Upper lobe of left lung (tissue), 6 donors: ENCODE measurements around the gene IDUA. TPM values are rescaled to one million over a fixed set of nuclear protein-coding genes. Genes with fewer than 3 reads are reported as not detected.

ENCODE experiments used
- ATAC-seq, 2 donors: fragments of 200-7000 bp; cut with Tn5 transposase; one replicate each; pipeline ENCODE4 v1.9.1; 2022; ENCODE audit warnings: mild to moderate bottlenecking in 2 of 2, moderate library complexity in 2 of 2; ENCODE audit not compliant: low FRiP score in 2 of 2
- DNase-seq, 2 donors: peaks; one replicate each; pipeline ENCODE4 v3.0.0-alpha.2; 2019 to 2020
- H3K27ac ChIP-seq, 4 donors: fragments of 200-600 bp; sonication (generic); one replicate each; pipeline ENCODE4 v1.5.1; 2016 to 2019
- H3K27me3 ChIP-seq, 4 donors: fragments of 200-600 bp; sonication (generic); one replicate each; pipeline ENCODE4 v1.5.1; 2017 to 2019
- H3K36me3 ChIP-seq, 4 donors: fragments of 200-600 bp; sonication (generic); one replicate each; pipeline ENCODE4 v1.5.1; 2016 to 2019
- H3K4me1 ChIP-seq, 4 donors: fragments of 200-600 bp; sonication (generic); one replicate each; pipeline ENCODE4 v1.5.1; 2018 to 2019
- H3K4me3 ChIP-seq, 4 donors: fragments of 200-600 bp; sonication (generic); one replicate each; pipeline ENCODE4 v1.5.1; 2017 to 2019; ENCODE audit warnings: mild to moderate bottlenecking in 2 of 4, moderate library complexity in 1 of 4
- H3K9me3 ChIP-seq, 4 donors: fragments of 200-600 bp; sonication (generic); one replicate each; pipeline ENCODE4 v1.5.1; 2018 to 2019
- CTCF ChIP-seq, 6 experiments: fragments of 450-650 bp in 4 of 6; fragments of 200-600 bp in 2 of 6; sonication (generic) in 2 of 6; IDR thresholded peaks; one replicate each; pipeline ENCODE4 v1.5.1; 2016 to 2019; ENCODE audit warnings: antibody characterized with exemption in 6 of 6
- EP300 ChIP-seq, 4 donors: sonication (generic); formaldehyde crosslinking; IDR thresholded peaks; one replicate each; pipeline ENCODE4 v1.5.1; 2017; ENCODE audit warnings: antibody characterized with exemption in 4 of 4, control low read depth in 2 of 4
- POLR2A ChIP-seq, 4 donors: fragments of 450-650 bp; IDR thresholded peaks; one replicate each; pipeline ENCODE4 v1.5.1; 2016 to 2017; ENCODE audit warnings: antibody characterized with exemption in 4 of 4, mild to moderate bottlenecking in 2 of 4
- POLR2AphosphoS5 ChIP-seq, 2 donors: sonication (generic); formaldehyde crosslinking; IDR thresholded peaks; one replicate each; pipeline ENCODE4 v1.5.1; 2017; ENCODE audit warnings: antibody characterized with exemption in 2 of 2
- WGBS, 2 donors: methylation state at CpG; one replicate each; pipeline ENCODE4 v1.1.5; 2017 to 2018; 5-methylcytosine and 5-hydroxymethylcytosine counted together
- total RNA-seq, 6 donors: library from RNA; depleted of rRNA in 4 of 6; stranded (reverse); fragments of >200 nt in 4 of 6; gene quantifications; one replicate each; pipeline versions ENCODE4 v1.1.0 to v1.2.1, GENCODE V29; 2016 to 2021
- donor health status: DM: no; HTN: no; CAD: no; lungs with moderate emphysema.
- donor health status: DM: no; HTN: yes; CAD: no; lungs with severe emphysema.

IDUA gene
- total RNA-seq, 6 donors from 2014 or later, result 13.5 to 152 (median 55.9) TPM

DNA sequence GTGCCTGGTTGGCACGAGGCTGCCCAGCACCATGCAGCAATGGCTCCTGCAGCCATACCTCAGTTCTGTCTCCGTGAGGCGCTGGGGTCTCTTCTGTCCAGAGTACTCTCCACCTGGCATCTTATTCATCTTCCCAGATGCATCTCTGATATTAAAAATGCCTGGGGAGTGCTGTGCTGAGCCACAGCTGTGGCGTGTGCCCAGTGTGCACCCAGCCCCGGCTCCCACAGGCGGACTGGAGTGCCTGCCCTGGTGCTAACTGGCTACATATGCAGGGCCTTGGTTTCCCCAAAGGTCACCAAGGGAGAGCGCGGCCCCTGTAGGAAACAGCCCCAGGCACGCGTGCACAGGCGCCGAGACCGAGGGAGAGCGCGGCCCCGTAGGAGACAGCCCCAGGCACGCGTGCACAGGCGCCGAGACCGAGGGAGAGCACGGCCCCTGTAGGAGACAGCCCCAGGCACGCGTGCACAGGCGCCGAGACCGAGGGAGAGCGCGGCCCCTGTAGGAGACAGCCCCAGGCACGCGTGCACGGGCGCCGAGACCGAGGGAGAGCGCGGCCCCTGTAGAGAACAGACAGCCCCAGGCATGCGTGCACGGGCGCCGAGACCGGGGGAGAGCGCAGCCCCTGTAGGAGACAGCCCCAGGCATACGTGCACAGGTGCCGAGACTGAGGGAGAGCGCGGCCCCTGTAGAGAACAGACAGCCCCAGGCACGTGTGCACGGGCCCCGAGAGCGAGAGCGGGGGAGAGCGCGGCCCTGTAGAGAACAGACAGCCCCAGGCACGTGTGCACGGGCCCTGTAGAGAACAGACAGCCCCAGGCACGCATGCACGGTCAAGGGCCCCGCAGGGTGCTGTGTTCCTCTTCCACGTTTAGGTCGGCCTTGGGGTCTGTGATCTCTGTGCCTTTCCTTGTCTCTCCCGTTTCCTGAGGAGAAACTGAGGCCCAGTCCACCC is 40.0 kb upstream of the IDUA start:
- H3K4me1 ChIP-seq, result peaks cover 0 to 8% (median 5%) of the 10 kb centered on the region in 4 donors
- no peaks in the 10 kb centered on the region for H3K9me3 ChIP-seq
- no peaks in the 10 kb centered on the region for H3K27me3 ChIP-seq
- no peak overlapping the region for H3K4me3 ChIP-seq
- WGBS, 2 donors, result 65 to 69% methylated on average over 43 to 62 of the region's 62 CpGs
- DNase-seq, result peak in 1 of 2 donors; percentile 61
- TF ChIP-seq POLR2A (IDR thresholded peaks at IDR 0.05), result no peak
- no peak for TF ChIP-seq POLR2AphosphoS5 (IDR thresholded peaks at IDR 0.05)
- TF ChIP-seq CTCF (IDR thresholded peaks at IDR 0.05), result no peak
- no peak for TF ChIP-seq EP300 (IDR thresholded peaks at IDR 0.05)
- H3K27ac ChIP-seq, result no peak overlapping the region
- ATAC-seq, result no peak
- H3K36me3 ChIP-seq, result peaks cover 0 to 8% (median 4%) of the 10 kb centered on the region in 4 donors

GRCh38 chr4:947491-947971 is 39.3 kb upstream of the IDUA start:
- Histone ChIP-seq H3K27me3 (no peaks in the 10 kb centered on the region), H3K27ac (no peak overlapping the region), H3K4me3 (no peak overlapping the region), H3K9me3 (no peaks in the 10 kb centered on the region), H3K36me3 (peaks cover 0 to 10% (median 6%) of the 10 kb centered on the region in 4 donors), H3K4me1 (peaks cover 0 to 8% (median 5%) of the 10 kb centered on the region in 4 donors)
- TF ChIP-seq CTCF (IDR thresholded peaks at IDR 0.05) (no peak), POLR2A (IDR thresholded peaks at IDR 0.05) (no peak), POLR2AphosphoS5 (IDR thresholded peaks at IDR 0.05) (no peak), EP300 (IDR thresholded peaks at IDR 0.05) (no peak)
- 91 to 95% methylated on average over 8 to 12 of the region's 19 CpGs for WGBS, 2 donors
- ATAC-seq (no peak), DNase-seq (peak in 1 of 2 donors; percentile 68)

DNA sequence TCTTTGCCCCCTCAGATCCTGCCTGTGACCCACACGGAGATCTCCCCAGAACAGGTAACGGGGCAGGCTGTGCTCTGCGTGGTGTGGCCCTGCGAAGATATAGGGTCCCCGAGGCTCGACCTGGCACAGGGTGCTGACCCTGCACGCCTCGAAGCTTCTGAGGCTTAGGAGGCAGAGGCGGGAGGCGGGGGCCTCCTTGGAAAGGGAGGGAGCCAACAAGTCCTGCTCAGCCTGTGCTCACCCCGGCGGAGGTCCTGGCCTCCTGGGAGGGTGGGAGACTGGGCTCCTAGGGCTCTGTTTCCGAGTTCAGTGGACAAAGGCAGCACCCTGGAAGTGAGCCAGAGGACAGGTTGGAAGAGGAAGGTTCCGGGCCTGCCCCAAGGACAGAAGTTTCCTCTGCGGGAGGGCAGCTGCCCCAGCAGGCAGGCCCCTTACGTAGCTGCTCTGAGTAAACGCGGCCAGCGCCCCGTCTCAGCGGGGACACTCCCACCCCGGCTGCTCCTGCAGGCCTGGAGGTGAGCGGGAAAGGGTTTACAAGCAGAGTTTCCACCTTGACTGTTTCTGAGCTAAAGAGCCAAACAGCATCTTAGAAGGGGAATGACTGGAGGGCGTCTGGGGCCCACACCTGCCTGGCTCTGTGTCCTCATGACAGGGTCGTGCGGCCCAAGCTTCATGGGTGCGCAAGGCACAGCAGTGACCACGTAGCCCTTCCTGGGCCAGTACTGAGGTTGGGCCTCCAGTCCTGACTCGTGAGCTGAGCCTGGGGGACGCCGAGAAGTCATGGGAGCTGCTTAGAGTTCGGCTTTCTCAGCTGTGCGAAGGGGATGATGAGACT is 38.5 kb upstream of the IDUA start:
- ATAC-seq (no peak), DNase-seq (peak in 1 of 2 donors; percentile 62)
- 92 to 93% methylated on average over 30 to 33 of the region's 33 CpGs for WGBS, 2 donors
- H3K27me3 ChIP-seq, result no peaks in the 10 kb centered on the region
- peaks cover 0 to 15% (median 8%) of the 10 kb centered on the region in 4 donors for H3K36me3 ChIP-seq
- no peak for TF ChIP-seq POLR2AphosphoS5 (IDR thresholded peaks at IDR 0.05)
- TF ChIP-seq POLR2A (IDR thresholded peaks at IDR 0.05), result no peak
- no peak for TF ChIP-seq CTCF (IDR thresholded peaks at IDR 0.05)
- TF ChIP-seq EP300 (IDR thresholded peaks at IDR 0.05), result no peak
- peaks cover 0 to 8% (median 5%) of the 10 kb centered on the region in 4 donors for H3K4me1 ChIP-seq
- no peak overlapping the region for H3K4me3 ChIP-seq
- H3K9me3 ChIP-seq, result no peaks in the 10 kb centered on the region
- no peak overlapping the region for H3K27ac ChIP-seq

- WGBS, 2 donors, result 90% methylated on average over 6 to 13 of the region's 13 CpGs
- TF ChIP-seq POLR2AphosphoS5 (IDR thresholded peaks at IDR 0.05), result no peak
- TF ChIP-seq POLR2A (IDR thresholded peaks at IDR 0.05), result no peak
- no peak for TF ChIP-seq CTCF (IDR thresholded peaks at IDR 0.05)
- TF ChIP-seq EP300 (IDR thresholded peaks at IDR 0.05), result no peak
- no peak overlapping the region for H3K4me3 ChIP-seq
- ATAC-seq, result no peak
- H3K9me3 ChIP-seq, result no peaks in the 10 kb centered on the region
- H3K4me1 ChIP-seq, result peaks cover 0 to 8% (median 5%) of the 10 kb centered on the region in 4 donors
- no peak overlapping the region for H3K27ac ChIP-seq
- H3K36me3 ChIP-seq, result peaks cover 0 to 21% (median 11%) of the 10 kb centered on the region in 4 donors
- DNase-seq, result peak in 1 of 2 donors; percentile 53
- no peaks in the 10 kb centered on the region for H3K27me3 ChIP-seq
These were observed 37.9 kb upstream of the IDUA start for GRCh38 chr4:948936-949300.
